Kidney glomerular epithelial cell (primary cell): ENCODE results near the gene MCF2L.

Experiments used
- DNase-seq: peaks from one replicate; lab custom pipeline; 2025; lab: John Stamatoyannopoulos, UW

The MCF2L gene

DNA sequence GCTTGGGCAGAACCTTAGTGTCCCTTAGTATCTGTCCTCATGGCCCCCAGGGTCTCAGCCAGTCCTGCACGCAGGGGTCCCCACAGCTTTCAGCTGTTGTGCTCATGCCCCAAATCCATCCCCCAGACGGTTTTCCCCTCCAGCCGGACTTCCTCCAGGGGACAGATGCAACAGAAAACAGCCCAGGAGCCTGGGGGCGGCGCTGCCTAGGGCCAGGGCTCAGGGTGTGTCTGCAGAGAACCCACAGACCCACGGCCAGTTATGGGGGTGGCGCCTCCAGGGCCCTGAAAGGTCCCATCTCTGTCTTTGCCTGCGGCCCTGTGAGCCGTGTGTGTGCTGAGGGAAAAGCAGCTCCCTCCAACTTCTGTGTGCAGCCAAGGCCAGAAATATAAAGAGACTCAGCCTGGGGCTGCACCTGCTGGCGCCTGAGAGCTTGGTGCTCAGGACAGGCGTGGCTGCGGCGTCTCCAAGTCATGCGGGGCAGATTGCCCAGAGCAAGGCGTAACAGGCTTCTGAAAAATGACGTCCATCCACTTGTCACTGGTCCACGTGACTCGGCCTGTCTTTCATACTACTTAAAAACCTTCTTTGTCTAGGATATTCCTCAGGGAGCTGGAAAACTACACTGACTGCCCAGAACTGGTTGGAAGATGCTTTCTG, 114.5 kb downstream of the MCF2L start:
- no peak for DNase-seq

DNA sequence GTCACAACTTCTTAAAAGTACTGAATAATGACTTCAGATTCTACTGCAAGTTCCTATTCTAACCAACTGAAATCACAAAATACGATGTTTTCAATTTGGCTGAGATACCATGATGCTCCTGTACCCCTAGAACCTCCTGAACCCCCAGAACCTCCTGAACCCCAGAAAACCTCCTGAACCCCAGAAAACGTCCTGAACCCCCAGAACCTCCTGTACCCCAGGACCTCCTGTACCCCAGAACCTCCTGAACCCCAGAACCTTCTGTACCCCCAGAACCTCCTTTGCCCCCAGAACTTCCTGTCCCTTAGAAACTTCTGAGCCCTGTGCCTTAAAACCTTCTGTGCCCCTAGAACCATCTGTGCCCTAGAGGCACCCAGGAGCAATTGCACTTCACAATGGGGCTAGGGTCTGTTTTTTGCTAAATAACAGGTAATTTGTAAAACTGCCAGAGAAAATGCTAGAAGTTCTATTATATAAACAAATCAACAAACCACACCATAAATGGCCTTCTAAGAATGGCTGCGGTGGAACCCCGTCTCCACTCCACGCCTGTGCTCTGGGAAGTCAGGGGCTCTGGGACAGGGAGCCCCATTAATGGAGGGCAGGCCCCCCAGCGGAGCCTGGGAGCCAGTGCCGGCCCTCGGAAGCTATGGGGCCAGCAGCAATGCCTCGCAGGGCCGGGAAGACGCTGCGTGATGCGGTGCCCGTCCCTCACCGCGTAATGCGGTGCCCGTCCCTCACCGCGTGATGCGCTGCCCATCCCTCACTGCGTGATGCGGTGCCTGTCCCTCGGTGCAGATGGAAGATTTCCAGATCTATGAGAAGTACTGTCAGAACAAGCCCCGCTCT, 115.3 kb downstream of the MCF2L start:
- no peak for DNase-seq

DNA sequence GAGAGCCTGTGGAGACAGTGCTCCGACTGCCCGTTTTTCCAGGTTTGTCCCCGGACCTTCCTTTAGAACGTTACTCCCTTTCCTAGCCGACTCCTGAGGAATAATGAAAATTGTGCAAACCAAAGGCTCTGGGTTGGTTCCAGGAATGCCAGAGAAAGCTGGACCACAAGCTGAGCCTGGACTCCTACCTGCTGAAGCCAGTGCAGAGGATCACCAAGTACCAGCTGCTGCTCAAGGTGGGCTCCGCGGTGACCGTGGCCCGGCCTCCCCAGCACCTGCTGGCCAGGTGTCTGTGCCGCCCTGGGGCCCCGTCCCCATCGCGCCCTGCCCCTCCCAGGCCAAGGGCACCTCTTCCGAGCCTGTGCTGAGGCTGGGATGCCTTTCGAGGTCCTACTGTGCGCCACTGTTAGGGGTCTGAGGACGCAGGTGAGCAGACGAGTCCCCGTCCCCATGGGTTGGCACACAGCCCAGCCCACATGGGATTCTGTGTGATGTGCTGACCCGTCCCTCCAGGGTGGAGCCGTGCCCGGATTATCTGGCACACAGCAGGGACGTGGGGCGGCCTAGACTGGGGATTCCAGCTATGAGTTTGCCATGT, 116.0 kb downstream of the MCF2L start:
- DNase-seq: no peak

DNA sequence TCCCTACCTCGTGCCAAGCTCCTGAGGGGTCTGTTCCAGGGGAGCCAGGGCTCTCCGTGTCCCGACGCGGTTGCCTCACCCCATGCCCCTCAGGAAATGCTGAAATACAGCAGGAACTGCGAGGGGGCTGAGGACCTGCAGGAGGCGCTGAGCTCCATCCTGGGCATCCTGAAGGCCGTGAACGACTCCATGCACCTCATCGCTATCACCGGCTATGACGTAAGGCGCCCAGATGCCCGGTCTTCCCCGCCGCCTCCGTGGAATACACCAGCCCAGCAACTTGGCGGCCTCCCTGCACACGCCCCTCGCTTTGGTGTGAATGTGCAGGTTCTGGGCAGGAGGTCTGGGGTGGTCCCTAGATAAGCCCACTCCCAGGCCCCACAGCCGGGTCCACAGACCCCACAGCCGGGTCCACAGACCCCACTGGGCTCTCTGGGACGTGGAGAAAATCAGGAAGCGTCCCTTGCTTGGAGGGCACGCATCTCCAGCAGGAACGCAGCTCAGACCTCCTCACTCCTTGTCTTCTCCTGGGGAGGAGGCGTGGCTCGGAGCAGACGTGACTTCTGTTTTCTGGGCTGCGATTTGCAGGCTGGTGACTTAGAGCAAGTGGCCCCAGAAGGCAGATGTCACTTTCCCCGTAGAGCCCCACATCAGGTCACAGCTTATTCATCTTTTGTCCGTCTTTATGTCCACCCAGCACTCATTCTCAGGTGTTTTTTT, 117.2 kb downstream of the MCF2L start:
- DNase-seq: no peak

DNA sequence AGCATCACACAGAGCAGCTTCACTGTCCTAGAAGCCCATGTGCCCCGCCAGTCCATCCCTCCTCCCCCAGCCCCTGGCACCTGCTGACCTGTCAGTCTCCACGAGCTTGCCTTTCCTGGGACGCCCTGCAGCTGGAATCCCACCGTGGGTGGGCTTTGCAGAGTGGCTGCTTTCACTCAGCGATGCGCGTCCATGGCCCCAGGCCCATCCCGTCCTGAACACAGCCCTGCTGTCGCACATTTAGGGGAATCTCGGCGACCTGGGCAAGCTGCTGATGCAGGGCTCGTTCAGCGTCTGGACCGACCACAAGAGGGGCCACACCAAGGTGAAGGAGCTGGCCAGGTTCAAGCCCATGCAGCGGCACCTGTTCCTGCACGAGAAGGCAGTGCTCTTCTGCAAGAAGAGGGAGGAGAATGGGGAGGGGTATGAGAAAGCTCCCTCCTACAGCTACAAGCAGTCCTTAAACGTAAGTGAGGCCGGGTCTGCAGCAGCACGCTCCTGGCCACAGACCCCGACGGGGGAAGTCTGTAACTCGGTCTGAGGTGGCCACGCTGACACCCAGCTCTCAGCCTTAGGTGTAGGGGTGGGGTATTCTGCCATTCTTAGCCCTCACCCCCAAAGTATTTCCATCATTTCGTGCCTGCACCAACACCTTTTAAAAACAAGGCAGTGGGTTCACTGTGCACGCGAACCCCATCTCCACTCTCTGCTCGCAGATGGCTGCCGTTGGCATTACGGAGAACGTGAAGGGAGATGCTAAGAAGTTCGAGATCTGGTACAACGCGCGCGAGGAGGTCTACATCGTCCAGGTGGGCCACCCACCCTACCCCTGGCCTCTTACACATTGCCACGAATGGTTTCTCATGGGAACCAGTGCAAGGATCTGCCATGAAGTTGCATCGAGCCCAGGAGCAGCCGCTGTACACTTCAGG, 118.2 kb downstream of the MCF2L start:
- no peak for DNase-seq

- no peak for DNase-seq
Observed at GRCh38 chr13:113087923-113088690, 119.1 kb downstream of the MCF2L start.

DNA sequence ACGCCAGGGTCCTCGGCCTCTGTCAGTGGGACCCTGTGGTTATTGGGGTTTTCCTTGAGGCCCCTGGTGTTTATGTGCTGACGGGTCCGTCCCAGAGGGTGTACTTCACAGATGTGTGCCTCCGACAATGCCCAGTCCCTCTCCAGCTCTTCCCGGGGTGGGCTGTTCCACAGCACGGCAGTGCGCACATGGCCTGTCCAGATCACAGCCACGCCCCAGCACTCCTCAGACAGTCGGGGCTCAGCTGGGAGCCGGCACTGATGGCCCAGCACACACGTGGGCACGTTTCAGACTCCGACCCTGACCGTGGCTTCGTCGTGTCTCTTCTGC, 119.6 kb downstream of the MCF2L start:
- no peak for DNase-seq

DNA sequence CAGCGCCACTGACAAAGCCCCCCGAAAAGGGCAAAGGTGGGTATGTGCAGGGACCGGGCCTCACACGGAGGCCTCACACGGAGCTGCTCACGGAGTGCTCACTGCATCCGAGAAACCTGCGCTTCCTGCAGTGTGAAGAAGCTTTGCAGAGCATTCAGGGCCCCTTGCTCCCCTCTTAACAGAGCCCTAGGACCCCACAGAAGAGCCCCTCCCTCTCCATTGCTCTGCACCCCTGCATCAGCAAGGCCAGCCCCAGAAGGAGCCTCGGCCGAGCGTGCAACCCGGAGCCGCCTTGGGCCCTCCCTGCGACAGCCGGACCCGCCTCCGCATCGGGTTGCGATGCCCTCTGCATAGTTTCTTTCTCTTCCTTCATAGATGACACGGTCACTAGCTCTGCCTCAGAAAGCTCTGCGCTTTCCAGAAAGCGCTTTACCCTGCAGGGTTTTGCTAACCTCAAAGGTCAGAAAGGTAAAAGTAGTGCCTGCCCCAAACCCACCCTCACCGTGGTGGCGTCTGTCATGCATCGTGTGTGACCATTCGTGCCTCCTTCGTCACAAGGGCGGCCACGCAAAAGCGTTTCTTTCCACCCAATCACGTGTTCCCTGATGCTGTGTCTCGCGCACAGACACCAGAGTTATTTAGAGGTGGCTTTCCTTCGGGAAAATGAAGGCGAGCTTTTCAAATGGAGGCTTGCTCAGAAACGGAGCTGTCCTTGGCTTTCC, 120.8 kb downstream of the MCF2L start:
- DNase-seq: no peak

- DNase-seq: no peak
Observed at GRCh38 chr13:113090415-113090770, 121.4 kb downstream of the MCF2L start.

- no peak for DNase-seq
Observed at GRCh38 chr13:113090806-113091205, 121.8 kb downstream of the MCF2L start.

GRCh38 chr13:113091211-113091771, 122.3 kb downstream of the MCF2L start:
- DNase-seq: no peak

DNA sequence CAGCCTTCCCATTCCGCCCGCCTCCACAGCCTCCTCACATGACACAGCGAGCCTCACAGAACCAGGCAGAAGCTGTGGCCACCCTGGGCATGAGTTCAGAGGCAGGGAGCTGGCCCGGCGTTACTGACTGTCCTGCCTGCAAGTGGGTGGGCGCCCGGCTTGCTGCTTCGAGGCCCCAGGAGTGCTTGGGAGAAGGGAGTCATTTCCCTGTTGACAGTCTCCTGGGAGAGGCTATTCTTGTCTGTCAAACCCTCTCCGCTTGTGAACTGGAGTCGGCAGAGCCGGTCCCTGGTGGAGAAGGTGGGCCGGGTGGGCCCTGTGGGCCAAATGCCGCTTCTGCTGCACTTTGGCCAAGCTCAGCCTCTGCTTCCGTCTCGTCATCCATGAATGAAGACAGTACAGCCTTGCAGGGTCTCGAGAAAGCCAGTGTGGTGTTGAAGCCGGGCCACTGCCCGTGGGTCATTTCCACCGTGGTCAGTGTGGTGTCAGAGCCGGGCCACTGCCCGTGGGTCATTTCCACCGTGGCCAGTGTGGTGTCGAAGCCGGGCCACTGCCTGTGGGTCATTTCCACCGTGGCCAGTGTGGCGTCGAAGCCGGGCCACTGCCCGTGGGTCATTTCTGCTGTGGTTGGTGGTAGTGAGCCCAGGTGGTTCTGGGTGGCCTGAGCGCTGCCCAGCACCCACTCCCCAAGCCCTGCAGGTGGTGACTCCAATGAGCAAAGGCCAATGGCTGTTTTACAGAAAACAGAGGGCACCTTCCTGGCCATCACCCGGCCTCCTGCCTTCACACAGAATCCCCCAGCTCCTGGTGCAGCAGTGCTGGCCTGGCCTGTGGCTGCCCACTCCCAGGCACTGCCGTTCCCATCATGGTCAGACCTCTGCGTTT, 123.1 kb downstream of the MCF2L start:
- DNase-seq: no peak

GRCh38 chr13:113092776-113093579, 124.0 kb downstream of the MCF2L start:
- DNase-seq: no peak

DNA sequence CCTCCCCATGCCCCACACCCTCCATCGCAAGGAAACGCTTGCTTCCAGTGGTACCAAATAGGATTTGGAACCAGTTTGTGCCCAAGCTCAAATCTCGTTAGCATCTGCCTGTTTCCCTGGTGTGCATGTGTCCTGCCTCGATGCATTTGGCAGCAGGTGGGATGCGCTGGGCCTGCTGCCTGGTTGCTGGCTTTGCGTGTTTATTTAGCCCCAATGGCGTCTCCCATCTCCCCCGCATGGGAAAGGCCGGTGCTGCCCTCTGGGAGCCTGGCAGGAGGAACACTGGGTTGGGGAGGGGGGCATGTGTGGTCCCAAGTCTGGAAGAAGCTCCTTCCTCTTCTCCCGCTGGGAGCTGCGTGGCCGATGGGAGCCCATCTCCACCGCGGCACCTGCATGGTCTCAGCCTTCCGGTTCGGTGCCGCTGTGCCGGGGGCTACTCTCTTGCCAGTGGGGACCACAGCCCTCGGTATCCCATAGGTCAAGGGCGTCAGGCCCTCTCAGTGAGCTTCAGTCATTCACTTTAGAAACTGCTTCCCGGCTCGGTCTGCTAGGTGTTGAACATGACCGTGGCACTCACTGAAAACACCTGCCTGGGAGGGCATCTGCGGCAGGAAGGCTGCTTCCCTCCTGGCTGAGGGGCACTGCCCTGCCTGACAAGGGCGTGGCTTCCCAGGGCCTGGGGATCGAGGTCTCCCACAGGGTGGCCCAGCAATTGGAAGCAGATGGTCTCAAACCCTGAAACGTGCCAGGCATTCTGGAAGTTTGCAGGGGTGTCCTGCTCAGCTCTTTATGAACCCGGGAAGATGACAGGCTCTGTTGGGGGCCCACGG, 124.8 kb downstream of the MCF2L start:
- no peak for DNase-seq

- DNase-seq: no peak
Observed at GRCh38 chr13:113094410-113094800, 125.4 kb downstream of the MCF2L start.

DNA sequence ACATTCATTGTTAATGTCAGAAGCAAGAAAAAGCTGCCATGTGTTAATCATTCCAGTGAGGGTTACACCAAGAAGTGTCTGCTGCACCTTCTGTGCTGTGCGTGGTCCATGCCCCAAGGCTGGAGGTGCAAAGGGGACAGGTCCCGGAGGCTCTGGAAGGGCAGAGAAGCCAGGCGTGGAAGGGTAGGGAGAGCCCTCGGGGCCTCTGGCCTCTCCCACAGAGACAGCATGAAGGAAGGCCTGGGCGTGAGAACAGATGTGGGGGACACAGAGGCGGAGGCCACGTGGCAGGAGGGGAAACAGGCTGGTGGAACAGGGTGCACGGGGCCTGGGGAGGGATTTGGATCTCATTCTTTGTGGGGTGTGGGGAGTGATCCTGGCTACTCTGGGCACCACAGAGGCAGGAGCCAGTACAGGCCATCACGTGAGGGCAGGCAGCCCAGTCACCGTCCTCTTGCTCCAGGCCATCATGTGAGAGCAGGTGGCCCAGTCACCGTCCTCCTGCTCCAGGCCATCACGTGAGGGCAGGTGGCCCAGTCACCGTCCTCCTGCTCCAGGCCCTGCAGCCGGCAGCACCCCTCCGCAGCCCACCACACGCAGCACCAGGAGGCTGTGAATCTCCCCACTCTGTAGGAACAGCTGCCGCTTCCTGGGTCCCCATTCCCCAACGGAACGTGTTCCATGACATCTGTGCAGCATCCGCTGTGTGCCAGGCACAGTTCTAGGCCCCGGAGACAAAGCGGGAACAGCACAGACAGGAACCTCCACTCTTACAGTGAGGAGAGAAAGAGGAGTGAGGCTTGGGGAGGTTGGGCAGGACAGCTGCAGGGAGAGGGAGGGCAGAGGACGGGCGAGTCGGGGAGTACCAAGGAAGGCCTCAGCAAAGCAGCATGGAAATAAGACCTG, 126.4 kb downstream of the MCF2L start:
- DNase-seq: no peak
